HCT116 (cell line): ENCODE measurements around the gene SLC25A45. TPM values are rescaled to one million over a fixed set of nuclear protein-coding genes. Genes with fewer than 3 reads are reported as not detected.

Experiments used
- ATAC-seq: fragments of 200-7000 bp; cut with Tn5 transposase; 2 replicates; pipeline ENCODE4 v1.9.1; 2020; ENCODE audit warnings: mild to moderate bottlenecking, moderate library complexity
- BruUV-seq: library from RNA; stranded (reverse); fragments of 400-500 nt; replicated peaks from 2 replicates; lab custom pipeline; 2021; lab: Mats Ljungman, UMichigan
- CTCF ChIA-PET: fragments of 300-600 bp; sonication (Branson Sonifier 250); formaldehyde crosslinking; loops from one replicate; lab custom pipeline; 2021; ENCODE audit warnings: antibody characterized with exemption; lab: Charles Lee
- POLR2A ChIA-PET: fragments of 300-600, 350-600 bp; sonication (Branson Sonifier 250); formaldehyde crosslinking; loops from one replicate; lab custom pipeline; 2021; ENCODE audit warnings: antibody characterized with exemption; lab: Charles Lee
- RAD21 ChIA-PET, 2 experiments: fragments of 300-600 bp; sonication (Branson Sonifier 250); formaldehyde crosslinking; loops; one replicate each; lab custom pipeline; 2023; ENCODE audit warnings: low total read pairs in 2 of 2; ENCODE audit not compliant: uncharacterized antibody in 2 of 2, unreplicated experiment in 2 of 2, low non-redundant PET in 1 of 2; lab: Charles Lee
- DNase-seq: peaks from one replicate; pipeline ENCODE4 v3.0.0-alpha.2; 2010; ENCODE audit warnings: low read depth, low spot score
- H2AFZ ChIP-seq: fragments of 200-600 bp; shearing (Covaris generic), sonication (generic); 2 replicates; pipeline ENCODE4 v1.6.1; 2017; ENCODE audit warnings: low read depth, mixed run types, mixed read lengths, antibody characterized with exemption, low read length; ENCODE audit not compliant: poor library complexity, severe bottlenecking
- H3K27ac ChIP-seq: 2 replicates; pipeline ENCODE4 v1.5.1; 2012; ENCODE audit warnings: low read depth, low read length
- H3K27me3 ChIP-seq: fragments of 200-600 bp; sonication (generic); 2 replicates; pipeline ENCODE4 v1.6.1; 2016; ENCODE audit warnings: mixed run types, low read length, mixed read lengths; ENCODE audit not compliant: insufficient read depth
- H3K36me3 ChIP-seq, 2 experiments: fragments of 200-500 bp in 1 of 2; fragments of 200-600 bp in 1 of 2; sonication (Bioruptor generic) in 1 of 2; sonication (generic) in 1 of 2; 2 replicates each; pipeline versions ENCODE4 v1.5.1 to v1.6.1; 2014 to 2016; ENCODE audit warnings: low read length in 2 of 2, inconsistent platforms in 1 of 2, mixed read lengths in 1 of 2, mixed run types in 1 of 2; ENCODE audit not compliant: insufficient read depth in 2 of 2, control insufficient read depth in 1 of 2
- H3K4me1 ChIP-seq, 2 experiments: fragments of 200-600 bp in 1 of 2; sonication (generic) in 1 of 2; 2 replicates each; pipeline versions ENCODE4 v1.5.1 to v1.6.1; 2012 to 2017; ENCODE audit warnings: low read length in 2 of 2, inconsistent platforms in 1 of 2, mild to moderate bottlenecking in 1 of 2, mixed read lengths in 1 of 2, mixed run types in 1 of 2, moderate library complexity in 1 of 2; ENCODE audit not compliant: insufficient read depth in 2 of 2, control insufficient read depth in 1 of 2
- H3K4me2 ChIP-seq: fragments of 200-600 bp; sonication (generic); 2 replicates; pipeline ENCODE4 v1.6.1; 2017; ENCODE audit warnings: mixed run types, low read length, mixed read lengths
- H3K4me3 ChIP-seq, 2 experiments: fragments of 200-600 bp in 1 of 2; sonication (generic) in 1 of 2; replicated peaks in 1 of 2; 2 replicates each; pipeline ENCODE4 v1.5.1; 2011 to 2016; ENCODE audit warnings: low read length in 2 of 2, control low read depth in 1 of 2, low read depth in 1 of 2, mild to moderate bottlenecking in 1 of 2, mixed read lengths in 1 of 2, mixed run types in 1 of 2
- H3K79me2 ChIP-seq: fragments of 200-600 bp; sonication (generic); 2 replicates; pipeline ENCODE4 v1.6.1; 2017; ENCODE audit warnings: mild to moderate bottlenecking, mixed run types, low read length, moderate library complexity, mixed read lengths; ENCODE audit not compliant: insufficient read depth
- H3K9ac ChIP-seq: fragments of 200-600 bp; sonication (generic); 2 replicates; pipeline ENCODE4 v1.6.1; 2016; ENCODE audit warnings: low read length, mixed read lengths
- H3K9me2 ChIP-seq: fragments of 200-600 bp; sonication (generic), shearing (Covaris generic); 2 replicates; pipeline ENCODE4 v1.6.1; 2017; ENCODE audit warnings: mixed run types, mild to moderate bottlenecking, moderate library complexity; ENCODE audit not compliant: insufficient read depth
- H3K9me3 ChIP-seq, 2 experiments: fragments of 200-500 bp in 1 of 2; fragments of 200-600 bp in 1 of 2; sonication (Bioruptor generic) in 1 of 2; sonication (generic) in 1 of 2; 2 replicates each; pipeline ENCODE4 v1.6.1; 2014 to 2017; ENCODE audit warnings: low read length in 2 of 2, mixed read lengths in 2 of 2, inconsistent platforms in 1 of 2, low read depth in 1 of 2, mild to moderate bottlenecking in 1 of 2, mixed run types in 1 of 2, moderate library complexity in 1 of 2; ENCODE audit not compliant: control insufficient read depth in 1 of 2, insufficient read depth in 1 of 2
- H4K20me1 ChIP-seq: fragments of 200-600 bp; sonication (generic), shearing (Covaris generic); 2 replicates; pipeline ENCODE4 v1.6.1; 2017; ENCODE audit warnings: mixed run types, mild to moderate bottlenecking, moderate library complexity; ENCODE audit not compliant: insufficient read depth
- CBX3 ChIP-seq: IDR thresholded peaks from 2 replicates; pipeline ENCODE4 v1.6.1; 2012; ENCODE audit warnings: low read depth
- EZH2phosphoT487 ChIP-seq: fragments of 200-600 bp; IDR thresholded peaks from 2 replicates; pipeline ENCODE4 v1.6.1; 2018; ENCODE audit warnings: antibody characterized with exemption, borderline replicate concordance
- POLR2AphosphoS5 ChIP-seq: IDR thresholded peaks from 2 replicates; pipeline ENCODE4 v1.6.1; 2011; ENCODE audit warnings: mild to moderate bottlenecking, low read depth, low read length, moderate library complexity
- RAD21 ChIP-seq: IDR thresholded peaks from 2 replicates; pipeline ENCODE4 v1.6.1; 2012; ENCODE audit warnings: low read depth, mild to moderate bottlenecking
- SRF ChIP-seq: IDR thresholded peaks from 2 replicates; pipeline ENCODE4 v1.6.1; 2012; ENCODE audit warnings: low read depth
- intact Hi-C: fragments of 100-400 bp; cut with micrococcal nuclease; formaldehyde crosslinking; loops from 2 replicates; pipeline ENCODE4 v1.10.0; 2022
- total RNA-seq: library from RNA; stranded (reverse); gene quantifications from one replicate; pipeline ENCODE4 v1.2.1, GENCODE V29; 2021; ENCODE audit not compliant: unreplicated experiment
- TF ChIP-seq, protein P1 (sequence below): IDR thresholded peaks from 2 replicates; pipeline ENCODE4 v1.6.1; 2012

Gene SLC25A45
- total RNA-seq, 1 experiment from 2014 or later, result 3.9 TPM

DNA sequence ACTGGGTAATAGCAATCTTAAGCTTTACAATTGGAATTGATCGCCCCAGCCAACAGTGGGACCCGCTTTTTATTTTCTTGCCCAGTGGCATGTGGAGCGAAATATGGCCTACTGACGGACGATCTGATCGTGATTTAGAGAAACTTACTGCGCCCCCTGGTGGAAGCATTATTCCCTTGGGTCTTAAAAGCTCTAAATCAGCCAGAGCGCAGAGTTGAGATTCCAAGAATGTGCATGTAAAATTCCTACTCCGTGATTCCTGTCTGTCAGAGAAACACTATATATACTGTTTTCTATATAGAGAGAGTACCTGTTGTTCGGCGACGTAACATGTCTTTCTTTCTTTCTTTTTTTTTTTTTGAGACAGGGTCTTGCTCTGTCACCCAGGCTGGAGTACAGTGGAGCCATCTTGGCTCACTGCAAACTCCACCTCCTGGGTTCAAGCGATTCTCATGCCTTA is 52.5 kb downstream of the SLC25A45 start (continued):
- TF ChIP-seq, protein P1, sequence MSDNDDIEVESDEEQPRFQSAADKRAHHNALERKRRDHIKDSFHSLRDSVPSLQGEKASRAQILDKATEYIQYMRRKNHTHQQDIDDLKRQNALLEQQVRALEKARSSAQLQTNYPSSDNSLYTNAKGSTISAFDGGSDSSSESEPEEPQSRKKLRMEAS, result peak; percentile 68
- no peak for TF ChIP-seq EZH2phosphoT487

- Histone ChIP-seq H3K27me3 (no peaks in the 10 kb centered on the region), H3K36me3 (no peaks in the 10 kb centered on the region), H2AFZ (peak overlapping the region; percentile 91), H3K27ac (no peak overlapping the region), H3K79me2 (peaks cover 8% of the 10 kb centered on the region), H3K4me2 (peak overlapping the region; percentile 51), H3K9ac (peak overlapping the region; percentile 38), H3K9me3 (no peaks in the 10 kb centered on the region), H3K9me2 (no peaks in the 10 kb centered on the region), H3K4me3 (no peak overlapping the region), H3K4me1 (peaks cover 5 to 18% of the 10 kb centered on the region in 2 experiments; a peak in 3 of 4 replicates), H4K20me1 (no peaks in the 10 kb centered on the region)
- ChIA-PET POLR2A (interaction anchor here (0.7 to 2.7 kb wide), 8 partner anchors 13 to 177 kb away, joined by 3 to 20 read pairs (median 4); partner anchors contain the start of genes MALAT1, NEAT1 and TIGD3), RAD21 (interaction anchor here (0.8 to 1.9 kb wide), 6 partner anchors 13 to 55 kb away, joined by 3 to 9 read pairs (median 3); partner anchors contain the start of gene CDC42EP2 (in 1 of the 2)), CTCF (interaction anchor here (0.6 to 8.5 kb wide), 10 partner anchors 11 to 218 kb away, joined by 3 to 202 read pairs (median 4); partner anchors contain the start of genes CDC42EP2, FAU, MRPL49 and TM7SF2)
- DNase-seq (no peak), ATAC-seq (no peak)
- TF ChIP-seq SRF (no peak), RAD21 (no peak)
- intact Hi-C loops, result no loop called here
- BruUV-seq, result no TSS peak
These were observed 53.0 kb downstream of the SLC25A45 start for GRCh38 chr11:65329478-65329877.

DNA sequence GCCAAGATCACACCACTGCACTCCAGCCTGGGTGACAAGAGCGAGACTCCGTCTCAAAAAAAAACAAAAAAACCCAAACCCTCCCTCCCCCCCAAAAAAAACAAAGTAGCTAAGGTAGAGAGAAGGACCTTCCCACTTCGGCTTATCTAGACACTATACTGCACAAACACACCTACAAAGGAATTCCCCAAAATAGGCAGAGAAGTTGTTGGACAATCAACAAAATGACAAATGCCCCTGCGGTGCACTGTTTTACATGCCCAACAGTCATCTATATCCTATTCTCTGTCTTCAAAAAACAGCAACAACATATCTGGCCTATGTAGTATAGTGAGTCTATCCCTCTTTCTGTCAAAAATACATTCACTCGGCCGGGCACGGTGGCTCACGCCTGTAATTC is 55.4 kb downstream of the SLC25A45 start:
- Histone ChIP-seq H2AFZ (no peak overlapping the region), H3K9me2 (no peaks in the 10 kb centered on the region), H3K27ac (no peak overlapping the region), H3K36me3 (peaks cover 0 to 7% of the 10 kb centered on the region in 2 experiments; a peak in 1 of 4 replicates), H3K9me3 (no peaks in the 10 kb centered on the region), H3K4me3 (no peak overlapping the region), H3K4me2 (no peak overlapping the region), H3K79me2 (peaks cover under 1% of the 10 kb centered on the region; the same call in 1 of the 2 replicates), H3K27me3 (no peaks in the 10 kb centered on the region), H3K4me1 (peaks cover 5 to 13% of the 10 kb centered on the region in 2 experiments; a peak in 3 of 4 replicates), H4K20me1 (no peaks in the 10 kb centered on the region), H3K9ac (no peak overlapping the region)
- ChIA-PET POLR2A (interaction anchor here (1.2 kb wide), 1 partner anchor 47 kb away, joined by 6 read pairs; no protein-coding TSS in a partner anchor), RAD21 (no interaction called here), CTCF (interaction anchor here (8.5 kb wide), 1 partner anchor 11 kb away, joined by 103 read pairs; the partner anchor contains the start of gene CDC42EP2)
- intact Hi-C loops, result no loop called here
- no peak for TF ChIP-seq POLR2AphosphoS5
- no peak for TF ChIP-seq CBX3
- TF ChIP-seq, protein P1, result no peak
- no peak for ATAC-seq
- BruUV-seq, result no TSS peak
- DNase-seq, result no peak
